ENCODE results near the gene LY6G5C.

Gene LY6G5C

GRCh38 chr6:31661262-31662123 lies 19.4 kb downstream of the LY6G5C start:
- DNase-seq, result no peak

GRCh38 chr6:31660381-31661261 lies 20.2 kb downstream of the LY6G5C start, which contains the start of gene C6orf47:
Gene C6orf47, minus strand, starts transcription at chr6:31660778. Its CDS starts 831 bp downstream, at chr6:31659947.
- peak; percentile 63 to 94 for DNase-seq

GRCh38 chr6:31659649-31660380 lies 21.1 kb downstream of the LY6G5C start:
- peak in 1 of 2 experiments; percentile 27 for DNase-seq

- DNase-seq, result no peak
These were observed 21.8 kb downstream of the LY6G5C start for GRCh38 chr6:31658983-31659648.

- no peak for DNase-seq
These were observed 22.6 kb downstream of the LY6G5C start for GRCh38 chr6:31658158-31658688.

- no peak for DNase-seq
These were observed 23.3 kb downstream of the LY6G5C start for GRCh38 chr6:31657406-31658157.

- DNase-seq, result no peak
These were observed 25.3 kb downstream of the LY6G5C start, which contains the start of gene APOM for GRCh38 chr6:31655349-31656237. Gene APOM, plus strand, starts transcription at chr6:31655894. Its CDS starts 73 bp downstream, at chr6:31655967.

- no peak for DNase-seq
These were observed 26.1 kb downstream of the LY6G5C start for GRCh38 chr6:31654574-31655348.

- DNase-seq, result peak; percentile 94 to 97
These were observed 27.7 kb downstream of the LY6G5C start for GRCh38 chr6:31652925-31653724.

GRCh38 chr6:31651602-31652191 lies 29.2 kb downstream of the LY6G5C start:
- DNase-seq, result peak in 1 of 2 experiments; percentile 79

GRCh38 chr6:31645325-31645724 lies 35.5 kb downstream of the LY6G5C start:
- DNase-seq, result no peak

- no peak for DNase-seq
These were observed 36.9 kb downstream of the LY6G5C start for GRCh38 chr6:31643818-31644454.

GRCh38 chr6:31642798-31643570 lies 37.9 kb downstream of the LY6G5C start:
- no peak for DNase-seq

GRCh38 chr6:31641370-31641769 lies 39.5 kb downstream of the LY6G5C start:
- DNase-seq, result no peak

- DNase-seq, result no peak
These were observed 40.3 kb downstream of the LY6G5C start for GRCh38 chr6:31640612-31641011.

GRCh38 chr6:31639449-31639861 lies 41.4 kb downstream of the LY6G5C start:
- DNase-seq, result no peak

- DNase-seq, result no peak
These were observed 41.8 kb downstream of the LY6G5C start for GRCh38 chr6:31639043-31639442.

Data from NCI-H526 (cell line).